Activated CD4-positive, alpha-beta T cell treated with anti-CD3 and anti-CD28 coated beads, Interleukin-2, amount 10 ng/mL, durations not matched to agents 24 days and 14 days (primary cell): ENCODE results near the gene PEX5L. TPM values are rescaled to one million over a fixed set of nuclear protein-coding genes. Genes with fewer than 3 reads are reported as not detected.

Source experiments
- DNase-seq: peaks from one replicate; pipeline ENCODE4 v3.0.0; 2022
- H3K27ac Mint-ChIP-seq: one replicate; pipeline ENCODE4 v1.8.0; 2022; ENCODE audit warnings: mild to moderate bottlenecking, mixed read lengths
- H3K27me3 Mint-ChIP-seq: one replicate; pipeline ENCODE4 v1.8.0; 2022; ENCODE audit warnings: mixed read lengths
- H3K36me3 Mint-ChIP-seq: one replicate; pipeline ENCODE4 v1.8.0; 2022; ENCODE audit warnings: low read depth, mild to moderate bottlenecking, mixed read lengths
- H3K4me1 Mint-ChIP-seq: one replicate; pipeline ENCODE4 v1.8.0; 2021; ENCODE audit warnings: mixed read lengths
- H3K4me3 Mint-ChIP-seq: one replicate; pipeline ENCODE4 v1.8.0; 2022; ENCODE audit warnings: mild to moderate bottlenecking, moderate library complexity, mixed read lengths
- H3K9me3 Mint-ChIP-seq: one replicate; pipeline ENCODE4 v1.8.0; 2021; ENCODE audit warnings: mixed read lengths
- intact Hi-C: fragments of 100-400 bp; cut with micrococcal nuclease; formaldehyde crosslinking; loops from one replicate; pipeline ENCODE4 v1.15.1; 2023
- total RNA-seq: library from RNA; stranded (reverse); gene quantifications from 2 replicates; pipeline ENCODE4 v1.2.3, GENCODE V29; 2022

PEX5L gene
- total RNA-seq, 1 donor from 2014 or later, result 0.12 TPM

- DNase-seq, result no peak
- Mint-ChIP-seq H3K9me3 (no peaks in the 10 kb centered on the region), H3K4me1 (no peaks in the 10 kb centered on the region), H3K27ac (no peak overlapping the region), H3K4me3 (no peak overlapping the region), H3K36me3 (no peaks in the 10 kb centered on the region), H3K27me3 (peaks cover 8% of the 10 kb centered on the region)
- intact Hi-C loops, result no loop called here
These were observed 176.2 kb downstream of the PEX5L start for GRCh38 chr3:179860275-179861107.

GRCh38 chr3:179853176-179853575, 183.6 kb downstream of the PEX5L start:
- H3K27me3 Mint-ChIP-seq, result peaks cover 9% of the 10 kb centered on the region
- H3K4me3 Mint-ChIP-seq, result no peak overlapping the region
- H3K36me3 Mint-ChIP-seq, result no peaks in the 10 kb centered on the region
- no peak overlapping the region for H3K27ac Mint-ChIP-seq
- DNase-seq, result no peak
- no peaks in the 10 kb centered on the region for H3K4me1 Mint-ChIP-seq
- intact Hi-C loops, result no loop called here
- H3K9me3 Mint-ChIP-seq, result no peaks in the 10 kb centered on the region

GRCh38 chr3:179852142-179852905, 184.4 kb downstream of the PEX5L start:
- no peaks in the 10 kb centered on the region for H3K4me1 Mint-ChIP-seq
- H3K36me3 Mint-ChIP-seq, result no peaks in the 10 kb centered on the region
- peaks cover 9% of the 10 kb centered on the region for H3K27me3 Mint-ChIP-seq
- H3K27ac Mint-ChIP-seq, result no peak overlapping the region
- H3K9me3 Mint-ChIP-seq, result no peaks in the 10 kb centered on the region
- no peak for DNase-seq
- intact Hi-C loops, result no loop called here
- no peak overlapping the region for H3K4me3 Mint-ChIP-seq

GRCh38 chr3:179848711-179849110, 188.0 kb downstream of the PEX5L start:
- DNase-seq, result no peak
- no peak overlapping the region for H3K27ac Mint-ChIP-seq
- H3K9me3 Mint-ChIP-seq, result no peaks in the 10 kb centered on the region
- no peak overlapping the region for H3K4me3 Mint-ChIP-seq
- no peaks in the 10 kb centered on the region for H3K4me1 Mint-ChIP-seq
- H3K36me3 Mint-ChIP-seq, result no peaks in the 10 kb centered on the region
- H3K27me3 Mint-ChIP-seq, result peaks cover 6% of the 10 kb centered on the region
- intact Hi-C loops, result no loop called here

- Mint-ChIP-seq H3K27me3 (peaks cover 4% of the 10 kb centered on the region), H3K4me3 (no peak overlapping the region), H3K4me1 (no peaks in the 10 kb centered on the region), H3K27ac (no peak overlapping the region), H3K9me3 (no peaks in the 10 kb centered on the region), H3K36me3 (no peaks in the 10 kb centered on the region)
- no peak for DNase-seq
- intact Hi-C loops, result no loop called here
These were observed 194.7 kb downstream of the PEX5L start for GRCh38 chr3:179842061-179842460.

GRCh38 chr3:179840985-179841384, 195.8 kb downstream of the PEX5L start:
- intact Hi-C loops, result no loop called here
- H3K27ac Mint-ChIP-seq, result no peak overlapping the region
- peaks cover 4% of the 10 kb centered on the region for H3K27me3 Mint-ChIP-seq
- H3K9me3 Mint-ChIP-seq, result no peaks in the 10 kb centered on the region
- H3K4me3 Mint-ChIP-seq, result no peak overlapping the region
- DNase-seq, result no peak
- H3K36me3 Mint-ChIP-seq, result no peaks in the 10 kb centered on the region
- no peaks in the 10 kb centered on the region for H3K4me1 Mint-ChIP-seq

- Mint-ChIP-seq H3K27me3 (peaks cover 4% of the 10 kb centered on the region), H3K36me3 (no peaks in the 10 kb centered on the region), H3K9me3 (no peaks in the 10 kb centered on the region), H3K4me3 (no peak overlapping the region), H3K4me1 (no peaks in the 10 kb centered on the region), H3K27ac (no peak overlapping the region)
- intact Hi-C loops, result no loop called here
- DNase-seq, result no peak
These were observed 199.4 kb downstream of the PEX5L start for GRCh38 chr3:179837374-179837773.

GRCh38 chr3:179833294-179833693, 203.4 kb downstream of the PEX5L start:
- H3K36me3 Mint-ChIP-seq, result no peaks in the 10 kb centered on the region
- H3K4me3 Mint-ChIP-seq, result no peak overlapping the region
- no peaks in the 10 kb centered on the region for H3K4me1 Mint-ChIP-seq
- peaks cover 2% of the 10 kb centered on the region for H3K27me3 Mint-ChIP-seq
- no peaks in the 10 kb centered on the region for H3K9me3 Mint-ChIP-seq
- intact Hi-C loops, result no loop called here
- no peak overlapping the region for H3K27ac Mint-ChIP-seq
- no peak for DNase-seq

GRCh38 chr3:179832333-179832854, 204.3 kb downstream of the PEX5L start:
- Mint-ChIP-seq H3K4me3 (no peak overlapping the region), H3K9me3 (no peaks in the 10 kb centered on the region), H3K27ac (no peak overlapping the region), H3K27me3 (peaks cover 6% of the 10 kb centered on the region), H3K4me1 (no peaks in the 10 kb centered on the region), H3K36me3 (no peaks in the 10 kb centered on the region)
- DNase-seq, result no peak
- intact Hi-C loops, result no loop called here

- no peaks in the 10 kb centered on the region for H3K9me3 Mint-ChIP-seq
- H3K36me3 Mint-ChIP-seq, result no peaks in the 10 kb centered on the region
- H3K27ac Mint-ChIP-seq, result no peak overlapping the region
- peaks cover 6% of the 10 kb centered on the region for H3K27me3 Mint-ChIP-seq
- intact Hi-C loops, result no loop called here
- no peak for DNase-seq
- no peaks in the 10 kb centered on the region for H3K4me1 Mint-ChIP-seq
- H3K4me3 Mint-ChIP-seq, result no peak overlapping the region
These were observed 207.3 kb downstream of the PEX5L start for GRCh38 chr3:179829401-179829800.

- Mint-ChIP-seq H3K27ac (no peak overlapping the region), H3K9me3 (no peaks in the 10 kb centered on the region), H3K27me3 (peaks cover 6% of the 10 kb centered on the region), H3K36me3 (no peaks in the 10 kb centered on the region), H3K4me1 (no peaks in the 10 kb centered on the region), H3K4me3 (no peak overlapping the region)
- intact Hi-C loops, result no loop called here
- DNase-seq, result no peak
These were observed 208.0 kb downstream of the PEX5L start for GRCh38 chr3:179828738-179829137.

GRCh38 chr3:179826247-179826637, 210.5 kb downstream of the PEX5L start:
- DNase-seq, result no peak
- Mint-ChIP-seq H3K4me3 (no peak overlapping the region), H3K4me1 (no peaks in the 10 kb centered on the region), H3K36me3 (no peaks in the 10 kb centered on the region), H3K27me3 (peaks cover 8% of the 10 kb centered on the region), H3K27ac (no peak overlapping the region), H3K9me3 (no peaks in the 10 kb centered on the region)
- intact Hi-C loops, result no loop called here

GRCh38 chr3:179825527-179826246, 211.1 kb downstream of the PEX5L start:
- no peaks in the 10 kb centered on the region for H3K4me1 Mint-ChIP-seq
- H3K9me3 Mint-ChIP-seq, result no peaks in the 10 kb centered on the region
- H3K27ac Mint-ChIP-seq, result no peak overlapping the region
- peaks cover 8% of the 10 kb centered on the region for H3K27me3 Mint-ChIP-seq
- intact Hi-C loops, result no loop called here
- no peak overlapping the region for H3K4me3 Mint-ChIP-seq
- no peaks in the 10 kb centered on the region for H3K36me3 Mint-ChIP-seq
- DNase-seq, result no peak

GRCh38 chr3:179822296-179822695, 214.4 kb downstream of the PEX5L start:
- no peak for DNase-seq
- no peaks in the 10 kb centered on the region for H3K9me3 Mint-ChIP-seq
- H3K27me3 Mint-ChIP-seq, result peaks cover 6% of the 10 kb centered on the region
- no peaks in the 10 kb centered on the region for H3K4me1 Mint-ChIP-seq
- no peaks in the 10 kb centered on the region for H3K36me3 Mint-ChIP-seq
- no peak overlapping the region for H3K27ac Mint-ChIP-seq
- no peak overlapping the region for H3K4me3 Mint-ChIP-seq
- intact Hi-C loops, result no loop called here
